H1 (cell line): ENCODE results near the gene FAM186B. TPM values are rescaled to one million over a fixed set of nuclear protein-coding genes. Genes with fewer than 3 reads are reported as not detected.

Source experiments
- CTCF ChIA-PET: fragments of 300-600 bp; sonication (Branson Sonifier 250); formaldehyde crosslinking; loops from one replicate; lab custom pipeline; 2021; ENCODE audit not compliant: partially characterized antibody; lab: Charles Lee
- POLR2A ChIA-PET: fragments of 300-600 bp; sonication (Branson Sonifier 250); formaldehyde crosslinking; loops from one replicate; lab custom pipeline; 2021; ENCODE audit warnings: inconsistent platforms; ENCODE audit not compliant: partially characterized antibody; lab: Charles Lee
- DNase-seq, 2 experiments: peaks; one replicate each; pipeline versions ENCODE4 v3.0.0 to v3.0.0-alpha.2; 2010 to 2022; ENCODE audit warnings: low spot score in 2 of 2, low read depth in 1 of 2, mixed read lengths in 1 of 2
- FAIRE-seq: peaks from 2 replicates; lab custom pipeline; 2011; peaks lifted over from hg19 to GRCh38; lab: Jason Lieb, UNC
- H2AFZ ChIP-seq: 2 replicates; pipeline ENCODE4 v1.8.1; 2012; ENCODE audit warnings: low read length, inconsistent platforms
- H2AK5ac ChIP-seq: 2 replicates; pipeline ENCODE4 v1.6.1; 2013; ENCODE audit warnings: low read depth, low read length
- H2BK120ac ChIP-seq: replicated peaks from 2 replicates; pipeline ENCODE3; 2013; ENCODE audit warnings: low read depth, low read length, inconsistent platforms
- H2BK12ac ChIP-seq: 2 replicates; pipeline ENCODE4 v1.6.1; 2013; ENCODE audit warnings: low read depth, low read length
- H2BK15ac ChIP-seq: 2 replicates; pipeline ENCODE4 v1.6.1; 2013; ENCODE audit warnings: low read length
- H2BK20ac ChIP-seq: 2 replicates; pipeline ENCODE4 v1.6.1; 2013; ENCODE audit warnings: low read length
- H2BK5ac ChIP-seq: 2 replicates; pipeline ENCODE4 v1.6.1; 2013; ENCODE audit warnings: low read depth, low read length
- H3K14ac ChIP-seq: 2 replicates; pipeline ENCODE4 v1.6.1; 2013; ENCODE audit warnings: inconsistent platforms; ENCODE audit not compliant: insufficient read length
- H3K18ac ChIP-seq: 2 replicates; pipeline ENCODE4 v1.6.1; 2013; ENCODE audit warnings: low read length; ENCODE audit errors: extremely low read depth
- H3K23ac ChIP-seq: 2 replicates; pipeline ENCODE4 v1.6.1; 2013; ENCODE audit warnings: inconsistent platforms; ENCODE audit not compliant: insufficient read length
- H3K23me2 ChIP-seq: 2 replicates; pipeline ENCODE4 v1.6.1; 2013; ENCODE audit warnings: low read depth, low read length
- H3K27ac ChIP-seq: 2 replicates; pipeline ENCODE4 v1.6.1; 2011; ENCODE audit warnings: low read depth, low read length, inconsistent platforms
- H3K27me3 ChIP-seq, 4 experiments: replicated peaks in 1 of 4; 1 replicate in 1 of 4; 2 replicates in 3 of 4; pipeline versions ENCODE4 v1.6.1 to v1.8.1; 2011 to 2013; ENCODE audit warnings: low read length in 3 of 4, mild to moderate bottlenecking in 3 of 4, inconsistent platforms in 2 of 4, mixed read lengths in 2 of 4, moderate library complexity in 1 of 4; ENCODE audit not compliant: control insufficient read depth in 3 of 4, insufficient read depth in 3 of 4; ENCODE audit errors: extremely low read depth in 1 of 4
- H3K36me3 ChIP-seq, 4 experiments: 2 replicates each; pipeline versions ENCODE4 v1.6.1 to v1.8.1; 2011 to 2013; ENCODE audit warnings: mild to moderate bottlenecking in 4 of 4, low read length in 3 of 4, moderate library complexity in 2 of 4, control low read depth in 1 of 4, inconsistent platforms in 1 of 4; ENCODE audit not compliant: insufficient read depth in 4 of 4, control insufficient read depth in 2 of 4
- H3K4ac ChIP-seq: replicated peaks from 2 replicates; pipeline ENCODE3; 2013; ENCODE audit warnings: low read length, low read depth, mixed read lengths, inconsistent platforms; ENCODE audit not compliant: insufficient read length
- H3K4me1 ChIP-seq, 4 experiments: replicated peaks in 1 of 4; 1 replicate in 1 of 4; 2 replicates in 3 of 4; pipeline versions ENCODE4 v1.6.1 to v1.8.1; 2011 to 2013; ENCODE audit warnings: low read length in 3 of 4, inconsistent platforms in 2 of 4, mixed read lengths in 1 of 4; ENCODE audit not compliant: insufficient read depth in 4 of 4, control insufficient read depth in 3 of 4
- H3K4me2 ChIP-seq, 2 experiments: 2 replicates each; pipeline versions ENCODE4 v1.6.1 to v1.8.1; 2011 to 2013; ENCODE audit warnings: low read depth in 2 of 2, low read length in 2 of 2, control low read depth in 1 of 2, inconsistent platforms in 1 of 2, mild to moderate bottlenecking in 1 of 2; ENCODE audit not compliant: insufficient read depth in 1 of 2
- H3K4me3 ChIP-seq, 4 experiments: fragments of 200-600, 300-600 bp in 1 of 4; sonication (generic), shearing (Covaris generic), sonication (Bioruptor Twin) in 1 of 4; 2 replicates each; pipeline versions ENCODE4 v1.5.1 to v1.8.1; 2011 to 2016; ENCODE audit warnings: low read length in 4 of 4, low read depth in 3 of 4, control low read depth in 2 of 4, inconsistent platforms in 2 of 4, mild to moderate bottlenecking in 2 of 4, mixed read lengths in 1 of 4, moderate library complexity in 1 of 4; ENCODE audit not compliant: insufficient read depth in 2 of 4; ENCODE audit errors: extremely low read depth in 1 of 4
- H3K56ac ChIP-seq: replicated peaks from 2 replicates; pipeline ENCODE3; 2013; ENCODE audit warnings: low read depth, mild to moderate bottlenecking, mixed read lengths, low read length, inconsistent platforms; ENCODE audit not compliant: insufficient read length
- H3K79me1 ChIP-seq: 2 replicates; pipeline ENCODE4 v1.6.1; 2013; ENCODE audit warnings: low read depth, low read length, control low read depth
- H3K79me2 ChIP-seq, 2 experiments: 2 replicates each; pipeline versions ENCODE4 v1.6.1 to v1.8.1; 2012 to 2013; ENCODE audit warnings: low read length in 2 of 2, mild to moderate bottlenecking in 2 of 2, inconsistent platforms in 1 of 2; ENCODE audit not compliant: insufficient read depth in 2 of 2, control insufficient read depth in 1 of 2
- H3K9ac ChIP-seq, 4 experiments: replicated peaks in 1 of 4; 1 replicate in 1 of 4; 2 replicates in 3 of 4; pipeline versions ENCODE4 v1.6.1 to v1.8.1; 2011 to 2013; ENCODE audit warnings: low read depth in 3 of 4, low read length in 3 of 4, control low read depth in 2 of 4, mild to moderate bottlenecking in 2 of 4, moderate library complexity in 2 of 4, inconsistent platforms in 1 of 4; ENCODE audit errors: extremely low read depth in 1 of 4
- H3K9me3 ChIP-seq, 2 experiments: 2 replicates each; pipeline versions ENCODE4 v1.6.1 to v1.8.1; 2012 to 2013; ENCODE audit warnings: mild to moderate bottlenecking in 2 of 2, moderate library complexity in 2 of 2, control low read depth in 1 of 2, inconsistent platforms in 1 of 2, low read depth in 1 of 2, low read length in 1 of 2, mixed read lengths in 1 of 2; ENCODE audit not compliant: insufficient read depth in 2 of 2
- H4K20me1 ChIP-seq, 2 experiments: replicated peaks in 1 of 2; 2 replicates each; pipeline versions ENCODE3 to v1.8.1; 2011 to 2013; ENCODE audit warnings: inconsistent platforms in 2 of 2, low read length in 2 of 2, mild to moderate bottlenecking in 1 of 2; ENCODE audit not compliant: insufficient read depth in 2 of 2, control insufficient read depth in 1 of 2
- H4K5ac ChIP-seq: 2 replicates; pipeline ENCODE4 v1.6.1; 2013; ENCODE audit warnings: low read length, low read depth, mixed read lengths, inconsistent platforms; ENCODE audit not compliant: insufficient read length
- H4K8ac ChIP-seq: 2 replicates; pipeline ENCODE4 v1.8.0; 2013; ENCODE audit warnings: mild to moderate bottlenecking, moderate library complexity, low read length, inconsistent platforms; ENCODE audit not compliant: insufficient read depth; ENCODE audit errors: extremely low read depth
- H4K91ac ChIP-seq: replicated peaks from 2 replicates; pipeline ENCODE3; 2013; ENCODE audit warnings: low read length, mixed read lengths, inconsistent platforms; ENCODE audit not compliant: insufficient read length
- JUN ChIP-seq: IDR thresholded peaks from 2 replicates; pipeline ENCODE4 v1.6.1; 2011; ENCODE audit warnings: low read depth, mild to moderate bottlenecking, improper control_type of control experiment, low read length
- SUZ12 ChIP-seq: fragments of 200-600 bp; sonication (generic); IDR thresholded peaks from 2 replicates; pipeline ENCODE4 v1.6.1; 2012; ENCODE audit warnings: mild to moderate bottlenecking, inconsistent platforms, low read length, moderate library complexity, mixed read lengths
- WGBS, 2 experiments: shearing (Covaris generic) in 1 of 2; methylation state at CpG; one replicate each; pipeline versions ENCODE4 v1.1.6 to v1.1.7; 2013 to 2015; ENCODE audit warnings: low lambda C conversion rate in 2 of 2, mixed read lengths in 2 of 2, inconsistent platforms in 1 of 2, low coverage in 1 of 2, missing lambda C conversion rate in 1 of 2; ENCODE audit not compliant: insufficient replicate concordance in 2 of 2, insufficient coverage in 1 of 2, insufficient read length in 1 of 2; ENCODE audit errors: extremely low coverage in 1 of 2, missing lambda C conversion rate in 1 of 2; 5-methylcytosine and 5-hydroxymethylcytosine counted together
- polyA plus RNA-seq, 7 experiments: library from polyadenylated mRNA; depleted of rRNA in 3 of 7; stranded (reverse) in 5 of 7; unstranded in 2 of 7; fragments of >200 nt in 5 of 7; fragments of 200-250 nt in 2 of 7; gene quantifications; 1 replicate in 5 of 7; 2 replicates in 1 of 7; 4 replicates in 1 of 7; pipeline versions ENCODE4 v1.2.1 to v1.2.3, GENCODE V29; 2011 to 2013; ENCODE audit warnings: missing spikeins in 2 of 7, mixed read lengths in 2 of 7
- total RNA-seq: library from RNA; stranded (reverse); fragmentation: NEBNext Ultra II Directional; extraction: Animal tissue kit (Norgen Biotek cat#: 25700); gene quantifications from 2 replicates; pipeline ENCODE4 v1.2.1, GENCODE V29; 2021

Gene FAM186B
- total and polyA plus RNA-seq, 2 of the 8 experiments (the other 6 are each of a cell fraction or from before 2014, with no cell fraction given): 0.12 to 0.73 TPM

GRCh38 chr12:49541140-49541861 is 64.1 kb downstream of the FAM186B start:
- Histone ChIP-seq H3K27ac (no peak overlapping the region), H2BK15ac (no peak overlapping the region), H3K4me3 (no peak overlapping the region), H4K8ac (peak overlapping the region; percentile 35; the same call in 1 of the 2 replicates), H3K79me2 (no peaks in the 10 kb centered on the region), H3K36me3 (peaks cover 0 to 6% (median 0%) of the 10 kb centered on the region in 4 experiments; a peak in 1 of 8 replicates), H2AK5ac (0 out of 2 replicates have a peak overlapping the region, but pooled peaks have one; percentile 26), H2BK20ac (0 out of 2 replicates have a peak overlapping the region, but pooled peaks have one; percentile 61), H3K56ac (no peak overlapping the region), H3K4me2 (no peak overlapping the region), H4K5ac (no peak overlapping the region), H2BK12ac (peak overlapping the region; percentile 75; the same call in 1 of the 2 replicates), H3K23ac (no peak overlapping the region), H4K20me1 (peaks cover 5 to 14% of the 10 kb centered on the region in 2 experiments), H3K23me2 (peaks cover 16% of the 10 kb centered on the region), H3K79me1 (no peaks in the 10 kb centered on the region), H3K4ac (no peak overlapping the region), H2AFZ (no peak overlapping the region), H2BK5ac (no peak overlapping the region), H3K9ac (no peak overlapping the region), H3K27me3 (peaks cover 68 to 100% (median 98%) of the 10 kb centered on the region in 4 experiments), H3K9me3 (no peaks in the 10 kb centered on the region), H3K14ac (no peak overlapping the region), H4K91ac (no peak overlapping the region), H2BK120ac (no peak overlapping the region), H3K18ac (no peak overlapping the region; the same call in 1 of the 2 replicates), H3K4me1 (peaks cover 0 to 34% (median 17%) of the 10 kb centered on the region in 4 experiments; a peak in 6 of 7 replicates)
- CTCF ChIA-PET: interaction anchor here (0.5 to 7.8 kb wide), 8 partner anchors 11 to 243 kb away, joined by 3 to 91 read pairs (median 4); no protein-coding TSS in a partner anchor
- POLR2A ChIA-PET: no interaction called here
- 86% methylated on average over 18 of the region's 18 CpGs; no CpG with 5 or more reads in 1 of the 2 experiments for WGBS, 2 experiments
- FAIRE-seq: no peak
- DNase-seq: no peak
- TF ChIP-seq SUZ12 (no peak), JUN (no peak)
